Kidney (tissue), 14 donors: ENCODE results near the gene ALOX15. TPM values are rescaled to one million over a fixed set of nuclear protein-coding genes. Genes with fewer than 3 reads are reported as not detected.

Experiments used
- DNase-seq, 5 donors: peaks; one replicate each; pipeline ENCODE4 v3.0.0-alpha.2; 2013 to 2020
- FAIRE-seq: peaks from 2 replicates; lab custom pipeline; 2012; peaks lifted over from hg19 to GRCh38; lab: Jason Lieb, UNC
- H3K27ac ChIP-seq, 2 donors: one replicate each; pipeline ENCODE4 v1.7.0; 2013; ENCODE audit warnings: low read depth in 2 of 2, low read length in 2 of 2, inconsistent platforms in 1 of 2
- H3K27me3 ChIP-seq: one replicate; pipeline ENCODE4 v1.7.1; 2013; ENCODE audit warnings: low read length, inconsistent platforms; ENCODE audit not compliant: control insufficient read depth, insufficient read depth
- H3K36me3 ChIP-seq, 3 donors: one replicate each; pipeline versions ENCODE4 v1.7.0 to v1.7.1; 2013; ENCODE audit warnings: low read length in 3 of 3, control low read depth in 1 of 3, inconsistent platforms in 1 of 3; ENCODE audit not compliant: insufficient read depth in 3 of 3, control insufficient read depth in 2 of 3
- H3K4me1 ChIP-seq, 3 donors: one replicate each; pipeline versions ENCODE4 v1.7.0 to v1.7.1; 2013; ENCODE audit warnings: low read length in 3 of 3, inconsistent platforms in 1 of 3, low read depth in 1 of 3; ENCODE audit not compliant: control insufficient read depth in 2 of 3, insufficient read depth in 2 of 3
- H3K4me3 ChIP-seq, 3 donors: one replicate each; pipeline versions ENCODE4 v1.7.0 to v1.8.1; 2013; ENCODE audit warnings: low read length in 3 of 3, control low read depth in 1 of 3, inconsistent platforms in 1 of 3
- H3K9ac ChIP-seq, 3 donors: one replicate each; pipeline versions ENCODE4 v1.7.0 to v1.7.1; 2013; ENCODE audit warnings: low read length in 3 of 3, control low read depth in 1 of 3, inconsistent platforms in 1 of 3
- H3K9me3 ChIP-seq, 3 donors: one replicate each; pipeline versions ENCODE4 v1.7.0 to v1.7.1; 2013; ENCODE audit warnings: low read length in 3 of 3, control low read depth in 1 of 3, inconsistent platforms in 1 of 3; ENCODE audit not compliant: control insufficient read depth in 2 of 3, insufficient read depth in 1 of 3
- intact Hi-C: fragments of 100-400 bp; cut with DNase I; formaldehyde crosslinking; loops from one replicate; pipeline ENCODE4 v1.11.1; 2022
- polyA plus RNA-seq: library from polyadenylated mRNA; stranded (reverse); fragments of 350-450 nt; fragmentation: Illumina TruSeq; extraction: RNeasy Lipid Tissue Mini Kit (QIAGEN cat#74804); gene quantifications from one replicate; pipeline ENCODE4 v1.2.3, GENCODE V29; 2014; ENCODE audit warnings: low read depth, low replicate concordance; ENCODE audit not compliant: insufficient read depth
- total RNA-seq: library from RNA; stranded (reverse); fragmentation: NEBNext Ultra II Directional; extraction: Animal tissue kit (Norgen Biotek cat#: 25700); gene quantifications from one replicate; pipeline ENCODE4 v1.2.1, GENCODE V29; 2021
- TF ChIP-seq, protein P1 (sequence below): IDR thresholded peaks from 3 replicates; pipeline ENCODE4 v1.5.1; 2012; ENCODE audit warnings: mild to moderate bottlenecking, moderate library complexity, borderline replicate concordance; ENCODE audit not compliant: insufficient read depth; ENCODE audit errors: extremely low read depth
- donor health status: control.
- donor health status: control.
- donor health status: control.
- donor health status: control.
- donor health status: control.
- donor health status: DM: yes; HTN: yes; CAD: no.
- donor health status: Normal renal cell carcinoma (clear cell type).

ALOX15 gene
- total and polyA plus RNA-seq, 2 donors from 2014 or later: not detected

- no peaks in the 10 kb centered on the region for H3K4me1 ChIP-seq
- no peak overlapping the region for H3K27ac ChIP-seq
- H3K4me3 ChIP-seq: no peak overlapping the region
- TF ChIP-seq, protein P1, sequence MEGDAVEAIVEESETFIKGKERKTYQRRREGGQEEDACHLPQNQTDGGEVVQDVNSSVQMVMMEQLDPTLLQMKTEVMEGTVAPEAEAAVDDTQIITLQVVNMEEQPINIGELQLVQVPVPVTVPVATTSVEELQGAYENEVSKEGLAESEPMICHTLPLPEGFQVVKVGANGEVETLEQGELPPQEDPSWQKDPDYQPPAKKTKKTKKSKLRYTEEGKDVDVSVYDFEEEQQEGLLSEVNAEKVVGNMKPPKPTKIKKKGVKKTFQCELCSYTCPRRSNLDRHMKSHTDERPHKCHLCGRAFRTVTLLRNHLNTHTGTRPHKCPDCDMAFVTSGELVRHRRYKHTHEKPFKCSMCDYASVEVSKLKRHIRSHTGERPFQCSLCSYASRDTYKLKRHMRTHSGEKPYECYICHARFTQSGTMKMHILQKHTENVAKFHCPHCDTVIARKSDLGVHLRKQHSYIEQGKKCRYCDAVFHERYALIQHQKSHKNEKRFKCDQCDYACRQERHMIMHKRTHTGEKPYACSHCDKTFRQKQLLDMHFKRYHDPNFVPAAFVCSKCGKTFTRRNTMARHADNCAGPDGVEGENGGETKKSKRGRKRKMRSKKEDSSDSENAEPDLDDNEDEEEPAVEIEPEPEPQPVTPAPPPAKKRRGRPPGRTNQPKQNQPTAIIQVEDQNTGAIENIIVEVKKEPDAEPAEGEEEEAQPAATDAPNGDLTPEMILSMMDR: no peak
- no peaks in the 10 kb centered on the region for H3K27me3 ChIP-seq
- no peak overlapping the region for H3K9ac ChIP-seq
- no peaks in the 10 kb centered on the region for H3K36me3 ChIP-seq
- DNase-seq (peak in 3 of 5 donors; percentile 26 to 56 (median 55)), FAIRE-seq (no peak)
- no peaks in the 10 kb centered on the region for H3K9me3 ChIP-seq
- intact Hi-C loops: no loop called here
Measured at GRCh38 chr17:4617590-4618351, 23.7 kb downstream of the ALOX15 start.

GRCh38 chr17:4617090-4617489, 24.4 kb downstream of the ALOX15 start:
- Histone ChIP-seq H3K27me3 (no peaks in the 10 kb centered on the region), H3K9ac (no peak overlapping the region), H3K4me3 (no peak overlapping the region), H3K4me1 (no peaks in the 10 kb centered on the region), H3K9me3 (no peaks in the 10 kb centered on the region), H3K36me3 (no peaks in the 10 kb centered on the region), H3K27ac (no peak overlapping the region)
- TF ChIP-seq, protein P1: no peak
- DNase-seq (peak in 1 of 5 donors; percentile 46), FAIRE-seq (no peak)
- intact Hi-C loops: no loop called here

DNA sequence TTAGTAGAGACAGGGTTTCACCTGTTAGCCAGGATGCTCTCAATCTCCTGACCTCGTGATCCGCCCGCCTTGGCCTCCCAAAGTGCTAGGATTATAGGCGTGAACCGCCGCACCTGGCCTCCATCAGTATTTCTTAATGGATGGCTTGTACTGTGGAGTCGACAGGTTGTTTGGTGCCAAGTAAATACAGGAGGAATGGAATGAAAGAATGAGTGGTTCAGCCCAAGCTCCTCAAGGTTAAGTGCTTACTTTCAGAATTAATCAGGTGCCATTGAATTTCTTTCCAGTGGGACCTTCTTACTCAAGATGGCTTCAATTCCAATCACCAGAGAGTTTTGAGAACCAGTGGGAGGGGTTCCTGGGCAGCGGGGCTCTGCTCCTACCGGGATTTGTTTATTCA, 25.0 kb downstream of the ALOX15 start:
- intact Hi-C loops: no loop called here
- no peak overlapping the region for H3K4me3 ChIP-seq
- H3K27ac ChIP-seq: no peak overlapping the region
- DNase-seq (peak in 1 of 5 donors; percentile 10), FAIRE-seq (no peak)
- H3K36me3 ChIP-seq: no peaks in the 10 kb centered on the region
- H3K9me3 ChIP-seq: no peaks in the 10 kb centered on the region
- no peak overlapping the region for H3K9ac ChIP-seq
- H3K27me3 ChIP-seq: no peaks in the 10 kb centered on the region
- TF ChIP-seq, protein P1: no peak
- H3K4me1 ChIP-seq: no peaks in the 10 kb centered on the region
